Astrocyte (in vitro differentiated cells and primary cell): Measurements from ENCODE around the gene KRTCAP2. TPM values are rescaled to one million over a fixed set of nuclear protein-coding genes. Genes with fewer than 3 reads are reported as not detected.

Source experiments
- DNase-seq: peaks from one replicate; pipeline ENCODE4 v3.0.0-alpha.2; 2010; ENCODE audit warnings: low read depth
- FAIRE-seq: peaks from 2 replicates; lab custom pipeline; 2011; peaks lifted over from hg19 to GRCh38; lab: Jason Lieb, UNC
- H2AFZ ChIP-seq: 2 replicates; pipeline ENCODE4 v1.6.0; 2012; ENCODE audit warnings: low read depth, low read length, inconsistent platforms
- H3K27ac ChIP-seq: 2 replicates; pipeline ENCODE4 v1.5.1; 2011; ENCODE audit warnings: low read depth, low read length, inconsistent platforms
- H3K27me3 ChIP-seq: 2 replicates; pipeline ENCODE4 v1.6.0; 2011; ENCODE audit warnings: low read length, inconsistent platforms; ENCODE audit not compliant: insufficient read depth
- H3K36me3 ChIP-seq: 2 replicates; pipeline ENCODE4 v1.5.1; 2011; ENCODE audit warnings: low read length, inconsistent platforms; ENCODE audit not compliant: insufficient read depth
- H3K4me1 ChIP-seq: 2 replicates; pipeline ENCODE4 v1.5.1; 2011; ENCODE audit warnings: low read length, inconsistent platforms; ENCODE audit not compliant: insufficient read depth
- H3K4me2 ChIP-seq: 2 replicates; pipeline ENCODE4 v1.6.0; 2012; ENCODE audit warnings: low read length, inconsistent platforms
- H3K4me3 ChIP-seq: 2 replicates; pipeline ENCODE4 v1.5.1; 2011; ENCODE audit warnings: low read depth, mild to moderate bottlenecking, low read length, inconsistent platforms; ENCODE audit not compliant: insufficient read depth
- H3K79me2 ChIP-seq: 2 replicates; pipeline ENCODE4 v1.6.0; 2012; ENCODE audit warnings: mild to moderate bottlenecking, low read length, inconsistent platforms; ENCODE audit not compliant: insufficient read depth
- H3K9ac ChIP-seq: 2 replicates; pipeline ENCODE4 v1.6.0; 2012; ENCODE audit warnings: mild to moderate bottlenecking, low read length, inconsistent platforms
- H3K9me3 ChIP-seq: 2 replicates; pipeline ENCODE4 v1.5.1; 2012; ENCODE audit warnings: low read depth, mild to moderate bottlenecking, low read length, inconsistent platforms; ENCODE audit not compliant: insufficient read depth
- H4K20me1 ChIP-seq: 2 replicates; pipeline ENCODE4 v1.6.0; 2012; ENCODE audit warnings: low read length, inconsistent platforms; ENCODE audit not compliant: insufficient read depth
- H3K27ac Mint-ChIP-seq: one replicate; pipeline ENCODE4 v1.8.0; 2021; ENCODE audit warnings: mild to moderate bottlenecking, mixed read lengths; ENCODE audit not compliant: unreplicated experiment
- H3K27me3 Mint-ChIP-seq: one replicate; pipeline ENCODE4 v1.8.0; 2021; ENCODE audit warnings: low read depth, mixed read lengths; ENCODE audit not compliant: unreplicated experiment
- H3K36me3 Mint-ChIP-seq: one replicate; pipeline ENCODE4 v1.8.0; 2021; ENCODE audit warnings: low read depth, mixed read lengths; ENCODE audit not compliant: unreplicated experiment
- H3K4me1 Mint-ChIP-seq: one replicate; pipeline ENCODE4 v1.8.0; 2021; ENCODE audit warnings: low read depth, mixed read lengths; ENCODE audit not compliant: unreplicated experiment
- H3K4me3 Mint-ChIP-seq: one replicate; pipeline ENCODE4 v1.8.0; 2021; ENCODE audit warnings: mild to moderate bottlenecking, moderate library complexity, mixed read lengths; ENCODE audit not compliant: unreplicated experiment
- H3K9me3 Mint-ChIP-seq: one replicate; pipeline ENCODE4 v1.8.0; 2021; ENCODE audit warnings: mild to moderate bottlenecking, mixed read lengths; ENCODE audit not compliant: unreplicated experiment
- CTCF ChIP-seq: IDR thresholded peaks from 2 replicates; pipeline ENCODE4 v1.5.1; 2011; ENCODE audit warnings: low read depth, mild to moderate bottlenecking, inconsistent platforms, low read length, moderate library complexity; ENCODE audit not compliant: insufficient read depth
- EZH2 ChIP-seq: IDR thresholded peaks from 2 replicates; pipeline ENCODE4 v1.6.1; 2012; ENCODE audit warnings: mild to moderate bottlenecking, low read length, inconsistent platforms; ENCODE audit not compliant: insufficient read depth
- total RNA-seq: library from RNA; stranded (reverse); gene quantifications from 2 replicates; pipeline ENCODE4 v1.2.1, GENCODE V29; 2021

KRTCAP2 gene
- total RNA-seq, 1 donor from 2014 or later = 161 TPM

- no peak for FAIRE-seq
Measured at GRCh38 chr1:155139895-155140629, 33.0 kb downstream of the KRTCAP2 start, which contains the start of gene DPM3. DPM3 (minus strand) TSS chr1:155140531; CDS start chr1:155140240, 291 bp downstream.

GRCh38 chr1:155137154-155137949, 35.8 kb downstream of the KRTCAP2 start:
- Mint-ChIP-seq H3K27ac (peak overlapping the region; percentile 99), H3K27me3 (no peaks in the 10 kb centered on the region), H3K9me3 (no peaks in the 10 kb centered on the region), H3K4me1 (peaks cover 26% of the 10 kb centered on the region), H3K36me3 (peaks cover 5% of the 10 kb centered on the region), H3K4me3 (peak overlapping the region; percentile 92)
- H3K9ac ChIP-seq = peak overlapping the region; percentile 99
- H3K79me2 ChIP-seq = peaks cover 33% of the 10 kb centered on the region
- DNase-seq (no peak), FAIRE-seq (no peak)
- peak overlapping the region; percentile 99 for H3K4me2 ChIP-seq
- peaks cover 3% of the 10 kb centered on the region for H3K36me3 ChIP-seq
- H3K4me3 ChIP-seq = peak overlapping the region; percentile 85
- no peak for TF ChIP-seq CTCF
- TF ChIP-seq EZH2 = no peak
- no peak overlapping the region for H2AFZ ChIP-seq
- no peaks in the 10 kb centered on the region for H3K27me3 ChIP-seq
- H4K20me1 ChIP-seq = peaks cover 10% of the 10 kb centered on the region
- H3K4me1 ChIP-seq = peaks cover 22% of the 10 kb centered on the region
- no peaks in the 10 kb centered on the region for H3K9me3 ChIP-seq
- peak overlapping the region; percentile 12 for H3K27ac ChIP-seq

More at GRCh38 chr1:155139895-155140629, 33.0 kb downstream of the KRTCAP2 start, which contains the start of gene DPM3:
- H3K4me1 Mint-ChIP-seq = peaks cover 20% of the 10 kb centered on the region
- no peaks in the 10 kb centered on the region for H3K9me3 Mint-ChIP-seq
- Histone ChIP-seq H2AFZ (peak within 1 kb of the TSS; percentile 91), H3K4me2 (peak within 1 kb of the TSS; percentile 96), H3K9ac (peak within 1 kb of the TSS; percentile 96), H3K9me3 (no peaks in the 10 kb centered on the region), H3K27me3 (no peaks in the 10 kb centered on the region), H3K4me3 (peak within 1 kb of the TSS; percentile 98), H3K36me3 (peaks cover 3% of the 10 kb centered on the region), H3K4me1 (peaks cover 12% of the 10 kb centered on the region), H3K27ac (peak within 1 kb of the TSS; percentile 72), H4K20me1 (peaks cover 10% of the 10 kb centered on the region), H3K79me2 (peaks cover 33% of the 10 kb centered on the region)
- H3K4me3 Mint-ChIP-seq = peak within 1 kb of the TSS; percentile 99
- H3K27ac Mint-ChIP-seq = peak within 1 kb of the TSS; percentile 97
- H3K36me3 Mint-ChIP-seq = peaks cover 2% of the 10 kb centered on the region
- no peaks in the 10 kb centered on the region for H3K27me3 Mint-ChIP-seq
- DNase-seq = peak; percentile 63
- TF ChIP-seq EZH2 (no peak), CTCF (no peak)
